Measurements from ENCODE around the gene NOS1. TPM values are rescaled to one million over a fixed set of nuclear protein-coding genes. Genes with fewer than 3 reads are reported as not detected.

NOS1 gene
- total and polyA plus RNA-seq, 2 of the 8 experiments (the other 6 are each of a cell fraction or from before 2014, with no cell fraction given): 1.5 to 2.0 TPM

DNA sequence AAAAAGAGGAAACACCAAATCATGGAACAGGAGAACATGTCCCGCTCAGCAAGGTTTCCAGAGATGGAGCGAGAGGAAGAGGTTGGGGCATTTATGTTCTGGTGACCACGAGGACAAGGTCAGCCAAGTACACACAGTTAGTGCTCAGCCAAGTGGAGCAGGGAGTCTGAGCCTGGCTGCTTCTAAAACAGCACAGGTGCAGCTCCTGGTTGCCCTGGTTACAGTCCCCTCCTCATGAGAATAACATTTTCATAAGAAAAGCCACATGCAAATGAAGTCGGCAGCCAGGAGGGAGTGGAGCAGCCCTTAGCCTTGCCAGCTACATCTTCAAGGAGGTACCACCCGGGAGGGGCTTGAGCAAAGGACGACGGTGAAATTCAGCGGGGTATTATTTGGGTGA lies 81.8 kb downstream of the NOS1 start (continued):
- TF ChIP-seq HDAC2 (IDR thresholded peaks at IDR 0.05; ENCODE audit: borderline replicate concordance in 1 of 2, low read depth in 2 of 2, low read length in 2 of 2): no peak

Data from H1 (cell line).